Ovary (tissue), 9 donors: ENCODE data around the gene MEF2B. TPM values are rescaled to one million over a fixed set of nuclear protein-coding genes. Genes with fewer than 3 reads are reported as not detected.
A peak's percentile ranks its signal among the peaks of the same experiment; 100 is the strongest.
"Not testable (repeated sequence)": the region's sequence is repeated elsewhere in the genome, so short reads cannot be mapped to it uniquely, and the experiment has no call there.

Source experiments
- DNase-seq, 5 donors: peaks; one replicate each; pipeline ENCODE4 v3.0.0-alpha.2; 2019 to 2020
- H3K27ac ChIP-seq, 2 donors: fragments of 200-600 bp; one replicate each; pipeline versions ENCODE4 v1.5.1 to v1.8.0; 2019 to 2022
- H3K27me3 ChIP-seq: fragments of 200-600 bp; one replicate; pipeline ENCODE4 v1.8.0; 2022
- H3K36me3 ChIP-seq: fragments of 200-600 bp; sonication (generic); one replicate; pipeline ENCODE4 v1.5.1; 2019
- H3K4me1 ChIP-seq: one replicate; pipeline ENCODE4 v1.8.1; 2013; ENCODE audit warnings: mild to moderate bottlenecking, moderate library complexity; ENCODE audit not compliant: insufficient read depth
- H3K4me3 ChIP-seq: fragments of 200-600 bp; sonication (generic); one replicate; pipeline ENCODE4 v1.5.1; 2017
- H3K9me3 ChIP-seq, 2 donors: fragments of 200-600 bp in 1 of 2; sonication (generic) in 1 of 2; one replicate each; pipeline versions ENCODE4 v1.5.1 to v1.8.1; 2013 to 2019; ENCODE audit warnings: mild to moderate bottlenecking in 1 of 2, moderate library complexity in 1 of 2
- CTCF ChIP-seq, 3 donors: fragments of 450-650 bp in 2 of 3; fragments of 200-600 bp in 1 of 3; IDR thresholded peaks; one replicate each; pipeline versions ENCODE4 v1.5.1 to v1.8.0; 2016 to 2022; ENCODE audit warnings: antibody characterized with exemption in 3 of 3, mild to moderate bottlenecking in 1 of 3
- EP300 ChIP-seq: sonication (generic); formaldehyde crosslinking; IDR thresholded peaks from one replicate; pipeline ENCODE4 v1.6.1; 2017; ENCODE audit warnings: antibody characterized with exemption
- POLR2A ChIP-seq: fragments of 450-650 bp; IDR thresholded peaks from one replicate; pipeline ENCODE4 v1.6.1; 2017; ENCODE audit warnings: antibody characterized with exemption, mild to moderate bottlenecking, moderate library complexity
- WGBS, 3 donors: extraction: QIAGEN DNeasy Blood & Tissue Kit in 1 of 3; methylation state at CpG; one replicate each; pipeline versions ENCODE4 v1.1.5 to v1.1.7; 2013 to 2017; 5-methylcytosine and 5-hydroxymethylcytosine counted together
- intact Hi-C, 4 donors: fragments of 100-400 bp; cut with DNase I; formaldehyde crosslinking; loops; one replicate each; pipeline versions ENCODE4 v1.11.0 to v1.15.1; 2022 to 2023
- polyA plus RNA-seq, 2 donors: library from polyadenylated mRNA; stranded (reverse); fragments of 200-250 nt in 1 of 2; fragments of 350-450 nt in 1 of 2; fragmentation: Illumina TruSeq in 1 of 2; extraction: RNeasy Lipid Tissue Mini Kit (QIAGEN cat#74804) in 1 of 2; gene quantifications; one replicate each; pipeline ENCODE4 v1.2.3, GENCODE V29; 2013 to 2014
- total RNA-seq, 7 donors: library from RNA; depleted of rRNA in 2 of 7; stranded (reverse); fragments of >200 nt in 2 of 7; fragmentation: NEBNext Ultra II Directional in 3 of 7; extraction: Animal tissue kit (Norgen Biotek cat#: 25700) in 3 of 7; gene quantifications; one replicate each; pipeline versions ENCODE4 v1.1.0 to v1.2.4, GENCODE V29; 2016 to 2023
- donor health status: DM: no; HTN: no; CAD: no; lungs with moderate emphysema.
- donor health status: DM: no; HTN: no; CAD: no.
- donor health status: Bipolar disorder and iron deficiency.
- donor health status: DM: yes; HTN: yes; CAD: no.
- donor health status: DM: no; HTN: no; CAD: no.
- donor health status: DM: yes; HTN: yes; CAD: no.

Gene MEF2B
- total and polyA plus RNA-seq, 9 donors: 0.35 to 3.6 (median 1.4) TPM; not detected in 1

GRCh38 chr19:19139876-19140229 lies 30.2 kb downstream of the MEF2B start:
- H3K4me3 ChIP-seq: no peak overlapping the region
- no peaks in the 10 kb centered on the region for H3K9me3 ChIP-seq
- no peak overlapping the region for H3K27ac ChIP-seq
- no peaks in the 10 kb centered on the region for H3K36me3 ChIP-seq
- H3K4me1 ChIP-seq: peaks cover 10% of the 10 kb centered on the region
- intact Hi-C loops: loop anchor here (2.0 to 10.0 kb wide), 6 partner anchors 78 to 355 kb away; partner anchors contain the start of gene SLC25A42 (in 1 of the 4)
- TF ChIP-seq POLR2A (no peak), CTCF (IDR thresholded peaks at IDR 0.05) (no peak), EP300 (no peak)
- no peaks in the 10 kb centered on the region for H3K27me3 ChIP-seq
- WGBS, 3 donors: 47 to 54% (median 51%) methylated on average over 5 of the region's 5 CpGs
- no peak for DNase-seq

GRCh38 chr19:19138109-19138981 lies 31.7 kb downstream of the MEF2B start, which contains the start of gene TMEM161A:
TSS of gene TMEM161A (minus strand) at chr19:19138478. CDS start at chr19:19138428, 50 bp downstream.
- no peak for TF ChIP-seq EP300
- peak; percentile 48 for TF ChIP-seq POLR2A
- 2% methylated on average over 42 of the region's 42 CpGs for WGBS, 3 donors
- H3K27ac ChIP-seq: peak within 1 kb of the TSS in 1 of 2 donors; percentile 34
- intact Hi-C loops: loop anchor here in 2 of 4 donors (2.0 to 5.0 kb wide), 2 partner anchors 76 to 84 kb away; partner anchors contain the start of gene SLC25A42 (in 1 of the 2)
- peak; percentile 97 to 99 (median 98) for DNase-seq
- H3K4me1 ChIP-seq: peaks cover 10% of the 10 kb centered on the region
- H3K27me3 ChIP-seq: no peaks in the 10 kb centered on the region
- H3K9me3 ChIP-seq: no peaks in the 10 kb centered on the region
- H3K4me3 ChIP-seq: peak within 1 kb of the TSS; percentile 73
- no peaks in the 10 kb centered on the region for H3K36me3 ChIP-seq

- intact Hi-C loops: loop anchor here in 2 of 4 donors (2.0 to 5.0 kb wide), 2 partner anchors 75 to 83 kb away; partner anchors contain the start of gene SLC25A42 (in 1 of the 2)
- H3K27me3 ChIP-seq: no peaks in the 10 kb centered on the region
- TF ChIP-seq EP300: no peak
- no peak for TF ChIP-seq CTCF (IDR thresholded peaks at IDR 0.05)
- TF ChIP-seq POLR2A: no peak
- peaks cover 0 to under 1% of the 10 kb centered on the region in 2 donors for H3K9me3 ChIP-seq
- peak overlapping the region in 1 of 2 donors; percentile 34 for H3K27ac ChIP-seq
- no peaks in the 10 kb centered on the region for H3K36me3 ChIP-seq
- H3K4me1 ChIP-seq: peaks cover 10% of the 10 kb centered on the region
- DNase-seq: peak in 3 of 5 donors; percentile 23 to 58 (median 55)
- 3 to 6% (median 5%) methylated on average over 22 to 25 of the region's 25 CpGs for WGBS, 3 donors
- peak overlapping the region; percentile 73 for H3K4me3 ChIP-seq
These were observed 32.4 kb downstream of the MEF2B start for GRCh38 chr19:19137556-19138108.

- not testable (repeated sequence) for H3K36me3 ChIP-seq, H3K9me3 ChIP-seq, H3K27me3 ChIP-seq, H3K4me1 ChIP-seq, H3K4me3 ChIP-seq, DNase-seq, H3K27ac ChIP-seq
- intact Hi-C loops: loop anchor here in 1 of 4 donors (5.0 kb wide), 1 partner anchor 73 kb away; the partner anchor contains the start of gene SLC25A42
- WGBS, 3 donors: 84 to 88% (median 85%) methylated on average over 6 of the region's 6 CpGs
These were observed 34.4 kb downstream of the MEF2B start for GRCh38 chr19:19135713-19136112.

- Histone ChIP-seq H3K27ac (no peak overlapping the region), H3K27me3 (no peaks in the 10 kb centered on the region), H3K36me3 (no peaks in the 10 kb centered on the region), H3K4me3 (no peak overlapping the region), H3K4me1 (peaks cover 10% of the 10 kb centered on the region), H3K9me3 (peaks cover 0 to 9% of the 10 kb centered on the region in 2 donors)
- intact Hi-C loops: loop anchor here in 1 of 4 donors (5.0 kb wide), 1 partner anchor 72 kb away; the partner anchor contains the start of gene SLC25A42
- DNase-seq: no peak
- WGBS, 3 donors: 23 to 29% (median 25%) methylated on average over 21 of the region's 21 CpGs
- TF ChIP-seq POLR2A: no peak
- TF ChIP-seq CTCF (IDR thresholded peaks at IDR 0.05): no peak
- TF ChIP-seq EP300: no peak
These were observed 35.3 kb downstream of the MEF2B start for GRCh38 chr19:19134687-19135158.
